Transverse colon (tissue), 4 donors: ENCODE results near the gene ZNF506.

Source experiments
- CTCF ChIP-seq, 5 experiments: fragments of 200-600 bp in 3 of 5; fragments of 450-650 bp in 2 of 5; sonication (generic) in 3 of 5; IDR thresholded peaks; 1 replicate in 2 of 5; 2 replicates in 3 of 5; pipeline ENCODE4 v1.5.1; 2016 to 2017; ENCODE audit warnings: antibody characterized with exemption in 5 of 5, inconsistent platforms in 3 of 5, mild to moderate bottlenecking in 2 of 5, moderate library complexity in 1 of 5
- POLR2A ChIP-seq: fragments of 450-650 bp; IDR thresholded peaks from one replicate; pipeline ENCODE4 v1.6.1; 2016; ENCODE audit warnings: antibody characterized with exemption, mild to moderate bottlenecking, moderate library complexity
- POLR2AphosphoS5 ChIP-seq, 3 donors: sonication (generic); formaldehyde crosslinking; IDR thresholded peaks; one replicate each; pipeline ENCODE4 v1.6.1; 2016; ENCODE audit warnings: antibody characterized with exemption in 3 of 3

- TF ChIP-seq CTCF (IDR thresholded peaks at IDR 0.05) (no peak), POLR2A (no peak), POLR2AphosphoS5 (IDR thresholded peaks at IDR 0.05) (no peak)
These were observed 14.0 kb upstream of the ZNF506 start for GRCh38 chr19:19835560-19836038.
